ENCODE results near the gene MYO3B. TPM values are rescaled to one million over a fixed set of nuclear protein-coding genes. Genes with fewer than 3 reads are reported as not detected.

MYO3B gene
- total RNA-seq, 2 donors from 2014 or later = 2.0 to 4.7 TPM

GRCh38 chr2:170361090-170361936 lies 183.4 kb downstream of the MYO3B start:
- H3K9me3 ChIP-seq = no peaks in the 10 kb centered on the region
- ATAC-seq = peak; percentile 68
- no peak overlapping the region for H3K27ac ChIP-seq
- WGBS, 2 donors = 21 to 26% methylated on average over 5 of the region's 5 CpGs
- no peak overlapping the region for H3K4me3 ChIP-seq
- DNase-seq = peak; percentile 59 to 67 (median 62)
- intact Hi-C loops (cut with DNase I) = no loop called here
- no peaks in the 10 kb centered on the region for H3K36me3 ChIP-seq (replicated peaks in 1 of 2; ENCODE audit: insufficient read depth in 1 of 2, low read depth in 2 of 2)
- peak; percentile 34 to 75 (median 69) for TF ChIP-seq CTCF (IDR thresholded peaks at IDR 0.05)
- no peak for TF ChIP-seq POLR2A (IDR thresholded peaks at IDR 0.05)
- H3K27me3 ChIP-seq = no peaks in the 10 kb centered on the region
- no peaks in the 10 kb centered on the region for H3K4me1 ChIP-seq

GRCh38 chr2:170362313-170362870 lies 184.4 kb downstream of the MYO3B start:
- DNase-seq (no peak), ATAC-seq (no peak)
- no peak overlapping the region for H3K4me3 ChIP-seq
- 53 to 66% methylated on average over 3 of the region's 3 CpGs for WGBS, 2 donors
- no peaks in the 10 kb centered on the region for H3K27me3 ChIP-seq
- TF ChIP-seq CTCF (IDR thresholded peaks at IDR 0.05) (no peak), POLR2A (IDR thresholded peaks at IDR 0.05) (no peak)
- no peaks in the 10 kb centered on the region for H3K9me3 ChIP-seq
- no peaks in the 10 kb centered on the region for H3K36me3 ChIP-seq (replicated peaks in 1 of 2; ENCODE audit: insufficient read depth in 1 of 2, low read depth in 2 of 2)
- no peak overlapping the region for H3K27ac ChIP-seq
- no peaks in the 10 kb centered on the region for H3K4me1 ChIP-seq
- intact Hi-C loops (cut with DNase I) = no loop called here

GRCh38 chr2:170362871-170363631 lies 185.1 kb downstream of the MYO3B start:
- H3K36me3 ChIP-seq (replicated peaks in 1 of 2; ENCODE audit: insufficient read depth in 1 of 2, low read depth in 2 of 2) = no peaks in the 10 kb centered on the region
- intact Hi-C loops (cut with DNase I) = no loop called here
- H3K9me3 ChIP-seq = no peaks in the 10 kb centered on the region
- no peak for DNase-seq
- TF ChIP-seq POLR2A (IDR thresholded peaks at IDR 0.05) (no peak), CTCF (IDR thresholded peaks at IDR 0.05) (no peak)
- 58 to 60% methylated on average over 6 of the region's 6 CpGs for WGBS, 2 donors
- no peaks in the 10 kb centered on the region for H3K4me1 ChIP-seq
- ATAC-seq = no peak
- no peaks in the 10 kb centered on the region for H3K27me3 ChIP-seq
- no peak overlapping the region for H3K4me3 ChIP-seq
- H3K27ac ChIP-seq = no peak overlapping the region

- no peaks in the 10 kb centered on the region for H3K27me3 ChIP-seq
- TF ChIP-seq POLR2A (IDR thresholded peaks at IDR 0.05) = no peak
- no peak for TF ChIP-seq CTCF (IDR thresholded peaks at IDR 0.05)
Measured at GRCh38 chr2:170365003-170365402, 187.1 kb downstream of the MYO3B start.

More at GRCh38 chr2:170365003-170365402, 187.1 kb downstream of the MYO3B start:
- WGBS, 2 donors = 67 to 70% methylated on average over 6 of the region's 6 CpGs
- no peaks in the 10 kb centered on the region for H3K9me3 ChIP-seq
- ATAC-seq (no peak), DNase-seq (no peak)
- intact Hi-C loops (cut with DNase I) = no loop called here
- no peak overlapping the region for H3K4me3 ChIP-seq
- H3K4me1 ChIP-seq = no peaks in the 10 kb centered on the region
- no peaks in the 10 kb centered on the region for H3K36me3 ChIP-seq (replicated peaks in 1 of 2; ENCODE audit: insufficient read depth in 1 of 2, low read depth in 2 of 2)
- H3K27ac ChIP-seq = no peak overlapping the region

Data from body of pancreas (tissue), 4 donors.